Large intestine (tissue), 3 donors: Measurements from ENCODE around the gene PPP1R16B. TPM values are rescaled to one million over a fixed set of nuclear protein-coding genes. Genes with fewer than 3 reads are reported as not detected.
A peak's percentile ranks its signal among the peaks of the same experiment; 100 is the strongest.
"Not testable (repeated sequence)": the region's sequence is repeated elsewhere in the genome, so short reads cannot be mapped to it uniquely, and the experiment has no call there.

ENCODE experiments used
- DNase-seq, 2 donors: peaks; one replicate each; pipeline versions ENCODE4 v3.0.0 to v3.0.0-alpha.2; 2013
- H3K27ac ChIP-seq: one replicate; pipeline ENCODE4 v1.5.1; 2013; ENCODE audit warnings: low read length
- H3K27me3 ChIP-seq: 2 replicates; pipeline ENCODE4 v1.6.1; 2013; ENCODE audit warnings: low read length; ENCODE audit not compliant: control insufficient read depth, insufficient read depth
- H3K36me3 ChIP-seq: 2 replicates; pipeline ENCODE4 v1.6.1; 2013; ENCODE audit warnings: low read length; ENCODE audit not compliant: control insufficient read depth, insufficient read depth
- H3K4me1 ChIP-seq: one replicate; pipeline ENCODE4 v1.6.1; 2013; ENCODE audit warnings: low read length; ENCODE audit not compliant: control insufficient read depth, insufficient read depth
- H3K4me3 ChIP-seq: one replicate; pipeline ENCODE4 v1.5.1; 2013; ENCODE audit warnings: low read length
- H3K9me3 ChIP-seq: one replicate; pipeline ENCODE4 v1.6.1; 2013; ENCODE audit warnings: mild to moderate bottlenecking, low read depth, low read length, moderate library complexity; ENCODE audit not compliant: control insufficient read depth
- WGBS: methylation state at CpG from one replicate; pipeline ENCODE4 v1.1.5; 2013; ENCODE audit warnings: low lambda C conversion rate; ENCODE audit not compliant: insufficient coverage; 5-methylcytosine and 5-hydroxymethylcytosine counted together
- polyA plus RNA-seq: library from polyadenylated mRNA; unstranded; fragments of 120-200 nt; gene quantifications from one replicate; pipeline ENCODE4 v1.2.1, GENCODE V29; 2013

The PPP1R16B gene
- polyA plus RNA-seq, 1 donor = 3.5 TPM

DNA sequence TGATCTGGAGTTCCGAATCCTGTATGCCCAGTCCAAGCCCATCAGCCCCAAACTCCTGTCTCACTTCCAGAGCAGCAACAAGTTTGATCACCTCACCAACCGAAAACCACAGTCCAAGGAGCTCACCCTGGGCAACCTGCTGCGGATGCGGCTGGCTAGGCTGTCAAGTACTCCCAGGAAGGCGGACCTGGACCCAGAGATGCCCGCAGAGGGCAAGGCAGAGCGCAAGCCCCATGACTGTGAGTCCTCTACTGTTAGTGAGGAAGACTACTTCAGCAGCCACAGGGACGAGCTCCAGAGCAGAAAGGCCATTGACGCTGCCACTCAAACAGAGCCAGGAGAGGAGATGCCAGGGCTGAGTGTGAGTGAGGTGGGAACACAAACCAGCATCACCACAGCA is 146.1 kb downstream of the PPP1R16B start:
- H3K27ac ChIP-seq = no peak overlapping the region
- H3K4me1 ChIP-seq = no peaks in the 10 kb centered on the region
- H3K27me3 ChIP-seq = no peaks in the 10 kb centered on the region
- H3K36me3 ChIP-seq = peaks cover 13% of the 10 kb centered on the region
- no peaks in the 10 kb centered on the region for H3K9me3 ChIP-seq
- no CpG with 5 or more reads among the region's 9 CpGs for WGBS
- DNase-seq = no peak
- H3K4me3 ChIP-seq = no peak overlapping the region

DNA sequence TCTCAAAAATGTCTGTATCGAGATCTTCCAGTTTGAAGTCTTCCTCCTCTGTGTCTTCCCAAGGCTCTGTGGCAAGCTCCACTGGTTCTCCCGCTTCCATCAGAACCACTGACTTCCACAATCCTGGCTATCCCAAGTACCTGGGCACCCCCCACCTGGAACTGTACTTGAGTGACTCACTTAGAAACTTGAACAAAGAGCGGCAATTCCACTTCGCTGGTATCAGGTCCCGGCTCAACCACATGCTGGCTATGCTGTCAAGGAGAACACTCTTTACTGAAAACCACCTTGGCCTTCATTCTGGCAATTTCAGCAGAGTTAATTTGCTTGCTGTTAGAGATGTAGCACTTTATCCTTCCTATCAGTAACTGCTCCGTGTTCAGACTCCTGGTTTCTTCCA is 146.7 kb downstream of the PPP1R16B start:
- H3K4me3 ChIP-seq = no peak overlapping the region
- peaks cover 13% of the 10 kb centered on the region for H3K36me3 ChIP-seq
- DNase-seq = no peak
- 100% methylated on average over 1 of the region's 6 CpGs for WGBS
- no peaks in the 10 kb centered on the region for H3K9me3 ChIP-seq
- H3K27me3 ChIP-seq = no peaks in the 10 kb centered on the region
- H3K4me1 ChIP-seq = no peaks in the 10 kb centered on the region
- H3K27ac ChIP-seq = no peak overlapping the region

DNA sequence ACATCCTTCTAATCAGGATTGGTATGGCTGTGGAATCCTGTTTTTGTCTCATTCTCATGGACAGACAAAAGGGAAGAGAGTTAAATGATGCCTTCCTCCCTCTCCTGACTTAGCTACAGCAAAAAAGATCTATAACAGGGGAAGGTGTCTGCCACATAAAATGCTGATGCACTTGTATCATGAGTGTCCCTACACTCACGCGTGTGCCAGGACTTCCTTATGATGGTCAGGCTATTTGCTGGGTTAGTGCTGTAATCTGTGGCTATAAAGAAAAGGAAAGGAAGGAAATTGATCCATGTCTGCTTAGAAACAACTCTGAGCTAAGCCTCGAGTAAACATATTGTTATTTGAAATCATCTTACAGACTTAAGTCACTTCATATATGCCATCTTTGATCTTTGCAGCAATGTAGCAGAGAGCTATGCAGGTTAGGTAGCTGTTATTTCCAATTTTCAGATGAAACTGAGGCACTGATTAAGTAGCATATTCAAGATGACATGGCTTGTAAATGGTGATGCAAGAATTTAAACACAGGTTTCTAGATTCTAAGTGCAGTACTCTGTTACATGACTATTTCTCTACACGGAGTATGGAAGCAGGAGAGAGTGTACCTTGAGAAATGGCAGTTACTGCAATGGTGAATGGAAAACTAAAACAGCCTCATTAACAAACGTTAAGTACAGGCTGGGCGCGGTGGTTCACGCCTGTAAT is 148.3 kb downstream of the PPP1R16B start:
- Histone ChIP-seq H3K36me3 (peaks cover 7% of the 10 kb centered on the region), H3K27me3 (no peaks in the 10 kb centered on the region), H3K4me3 (no peak overlapping the region), H3K9me3 (no peaks in the 10 kb centered on the region), H3K27ac (no peak overlapping the region), H3K4me1 (no peaks in the 10 kb centered on the region)
- no CpG with 5 or more reads among the region's 8 CpGs for WGBS
- DNase-seq = no peak

DNA sequence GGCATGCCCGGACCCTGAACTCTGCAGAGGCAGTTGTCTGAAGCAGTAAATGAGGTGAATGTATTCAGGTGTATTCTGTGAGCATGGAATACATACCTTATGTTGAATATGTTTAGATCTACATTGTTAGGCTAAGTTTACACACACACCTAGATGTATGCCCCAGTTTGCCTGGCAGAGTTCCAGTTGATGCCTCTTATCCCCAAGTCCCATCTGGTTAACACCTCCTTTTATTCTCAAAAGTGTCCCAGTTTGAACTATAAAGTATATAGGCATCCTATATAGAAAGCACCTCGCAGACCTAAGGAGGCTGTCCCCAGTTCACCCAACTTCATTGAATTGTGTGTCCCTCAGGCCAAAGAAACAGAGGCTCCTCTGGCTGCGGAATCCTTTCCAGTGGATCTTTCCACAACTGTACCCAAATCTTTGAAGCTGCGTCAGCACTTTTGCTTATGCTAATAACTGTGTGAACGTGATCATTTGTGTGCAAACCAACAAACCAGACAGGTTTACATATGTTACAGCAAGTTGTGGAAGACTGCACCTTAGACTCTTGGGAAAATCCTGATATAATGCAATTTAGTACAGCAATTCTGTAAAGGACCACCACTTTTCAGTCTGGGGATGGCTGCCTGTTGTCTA is 151.9 kb downstream of the PPP1R16B start:
- peaks cover under 1% of the 10 kb centered on the region for H3K36me3 ChIP-seq
- DNase-seq = no peak
- no peaks in the 10 kb centered on the region for H3K9me3 ChIP-seq
- H3K4me3 ChIP-seq = no peak overlapping the region
- no CpG with 5 or more reads among the region's 5 CpGs for WGBS
- no peak overlapping the region for H3K27ac ChIP-seq
- H3K27me3 ChIP-seq = no peaks in the 10 kb centered on the region
- no peaks in the 10 kb centered on the region for H3K4me1 ChIP-seq

DNA sequence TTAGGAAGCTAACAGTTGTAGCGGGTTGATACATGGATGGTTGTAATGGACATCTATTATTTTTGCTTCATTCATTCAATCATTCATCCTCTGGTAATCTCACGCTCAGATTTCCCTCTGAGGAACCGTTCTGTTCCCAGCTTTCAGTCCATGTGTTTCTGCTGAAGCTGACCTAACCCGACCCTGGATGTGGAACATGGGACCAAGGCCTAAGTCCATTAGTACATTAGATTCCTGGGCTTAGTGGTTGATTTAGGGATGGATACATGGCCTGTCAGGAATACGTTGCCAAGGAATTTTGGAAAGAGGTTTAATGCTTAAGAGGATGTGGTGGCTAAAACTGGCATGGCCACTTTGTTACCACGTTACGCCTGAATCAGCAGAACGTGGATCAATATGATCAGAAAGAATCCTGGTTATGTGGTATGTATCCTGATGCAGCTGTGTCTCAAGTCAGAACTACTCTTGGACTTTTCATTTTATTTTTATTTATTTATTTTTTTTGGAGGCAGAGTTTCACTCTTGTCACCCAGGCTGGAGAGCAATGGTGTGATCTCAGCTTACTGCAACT is 152.5 kb downstream of the PPP1R16B start:
- Histone ChIP-seq H3K36me3 (no peaks in the 10 kb centered on the region), H3K27me3 (no peaks in the 10 kb centered on the region), H3K4me3 (no peak overlapping the region), H3K9me3 (no peaks in the 10 kb centered on the region), H3K4me1 (peaks cover 3% of the 10 kb centered on the region), H3K27ac (no peak overlapping the region)
- WGBS = 100% methylated on average over 2 of the region's 8 CpGs
- no peak for DNase-seq

DNA sequence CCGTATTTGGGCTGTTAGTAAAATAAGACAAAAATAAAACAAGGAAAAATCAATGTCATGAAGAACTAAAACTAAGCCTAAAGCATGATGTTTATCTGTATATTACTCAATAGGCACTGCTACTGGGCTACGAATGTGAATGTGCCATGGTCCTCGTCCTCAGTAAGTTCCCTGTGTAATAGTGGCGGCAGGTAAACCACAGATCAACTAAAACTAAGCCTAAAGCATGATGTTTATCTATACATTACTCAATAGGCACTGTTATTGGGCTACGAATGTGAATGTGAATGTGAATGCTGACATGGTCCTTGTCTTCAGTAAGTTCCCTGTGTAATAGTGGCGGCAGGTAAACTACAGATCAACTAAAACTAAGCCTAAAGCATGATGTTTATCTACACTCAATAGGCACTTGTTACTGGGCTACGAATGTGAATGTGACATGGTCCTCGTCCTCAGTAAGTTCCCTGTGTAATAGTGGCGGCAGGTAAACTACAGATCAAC is 154.7 kb downstream of the PPP1R16B start:
- WGBS = 100% methylated on average over 1 of the region's 9 CpGs
- DNase-seq, H3K36me3 ChIP-seq, H3K4me1 ChIP-seq, H3K27me3 ChIP-seq, H3K27ac ChIP-seq, H3K4me3 ChIP-seq, H3K9me3 ChIP-seq: not testable (repeated sequence)

DNA sequence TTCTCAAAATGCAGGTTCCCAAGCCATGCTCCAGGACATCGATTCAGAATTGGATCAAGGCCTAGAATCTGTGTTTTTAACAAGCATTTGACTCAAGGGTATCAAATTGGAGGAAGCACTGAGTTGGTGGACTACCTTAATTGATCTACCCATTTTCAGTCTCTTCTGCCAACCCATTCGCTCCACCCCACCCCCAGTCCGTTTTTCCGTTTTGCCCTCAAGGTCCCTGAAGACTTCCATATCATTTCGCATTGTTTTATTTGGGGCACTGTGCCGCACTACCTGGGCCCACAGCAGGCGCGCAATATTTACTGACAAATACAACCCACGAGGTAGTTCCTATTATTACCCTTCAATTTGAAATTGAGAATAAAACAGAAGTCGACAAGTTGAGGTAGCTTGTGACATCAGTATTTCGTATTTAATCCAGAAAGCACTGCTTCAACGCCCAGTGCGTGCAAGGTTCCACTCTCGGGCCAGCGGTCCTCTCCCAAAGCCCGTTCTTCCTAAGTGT is 156.1 kb downstream of the PPP1R16B start:
- Histone ChIP-seq H3K4me1 (peaks cover 3% of the 10 kb centered on the region), H3K27me3 (no peaks in the 10 kb centered on the region), H3K36me3 (peaks cover 2% of the 10 kb centered on the region), H3K27ac (peak overlapping the region; percentile 69), H3K9me3 (no peaks in the 10 kb centered on the region), H3K4me3 (peak overlapping the region; percentile 80)
- DNase-seq = no peak
- WGBS = no CpG with 5 or more reads among the region's 16 CpGs

DNA sequence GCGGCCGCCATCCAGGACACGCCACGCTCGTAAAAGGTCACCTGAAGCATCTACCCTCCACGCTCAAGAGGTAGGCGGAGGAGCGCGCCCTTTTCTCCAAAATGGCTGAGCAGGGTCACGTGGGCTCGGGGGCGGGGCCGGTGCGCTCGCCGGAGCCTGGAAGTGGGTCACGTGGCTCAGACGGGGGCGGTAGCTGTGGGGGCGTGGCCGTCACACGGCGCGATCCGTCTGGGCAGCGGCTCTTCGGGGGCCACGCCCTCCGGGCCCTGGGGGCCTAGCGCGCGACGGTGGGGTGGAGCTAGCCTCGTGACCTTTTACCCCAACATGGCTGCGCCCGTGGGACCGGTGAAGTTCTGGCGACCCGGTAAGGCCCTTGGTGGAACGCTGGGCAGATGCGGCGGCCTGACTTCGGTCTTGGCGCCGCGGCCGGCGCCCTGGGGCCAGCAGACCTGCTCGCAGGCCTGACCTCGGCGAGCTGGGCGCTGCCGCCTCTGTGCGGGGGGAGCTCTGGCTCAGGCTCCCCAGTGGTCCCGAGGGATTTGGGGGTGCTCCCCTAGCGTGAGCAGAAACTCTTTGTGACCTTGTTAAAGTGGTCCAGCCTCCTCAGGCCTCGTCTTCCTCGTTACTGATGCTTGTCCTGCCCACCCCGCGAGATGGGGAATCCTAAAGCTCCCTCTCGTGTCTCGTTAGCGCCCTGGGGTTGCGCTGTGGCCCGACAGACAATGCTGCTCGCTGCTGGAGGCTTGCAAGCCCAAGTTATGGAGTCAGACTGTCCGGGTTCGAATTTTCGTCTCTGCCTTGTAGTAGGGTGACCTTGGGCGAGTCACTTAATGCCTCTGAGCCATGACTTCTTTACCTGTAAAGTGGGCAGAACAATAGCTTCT is 156.8 kb downstream of the PPP1R16B start, which contains the start of gene DHX35:
TSS of gene DHX35 (plus strand) at position 301 of the 884 bp plus-strand sequence. CDS start at position 325, 24 bp downstream.
- H3K36me3 ChIP-seq = peaks cover 2% of the 10 kb centered on the region
- peak; percentile 99 for DNase-seq
- peak within 1 kb of the TSS; percentile 80 for H3K4me3 ChIP-seq
- H3K9me3 ChIP-seq = no peaks in the 10 kb centered on the region
- H3K27me3 ChIP-seq = no peaks in the 10 kb centered on the region
- peak within 1 kb of the TSS; percentile 86 for H3K27ac ChIP-seq
- WGBS = no CpG with 5 or more reads among the region's 70 CpGs
- peaks cover 3% of the 10 kb centered on the region for H3K4me1 ChIP-seq

DNA sequence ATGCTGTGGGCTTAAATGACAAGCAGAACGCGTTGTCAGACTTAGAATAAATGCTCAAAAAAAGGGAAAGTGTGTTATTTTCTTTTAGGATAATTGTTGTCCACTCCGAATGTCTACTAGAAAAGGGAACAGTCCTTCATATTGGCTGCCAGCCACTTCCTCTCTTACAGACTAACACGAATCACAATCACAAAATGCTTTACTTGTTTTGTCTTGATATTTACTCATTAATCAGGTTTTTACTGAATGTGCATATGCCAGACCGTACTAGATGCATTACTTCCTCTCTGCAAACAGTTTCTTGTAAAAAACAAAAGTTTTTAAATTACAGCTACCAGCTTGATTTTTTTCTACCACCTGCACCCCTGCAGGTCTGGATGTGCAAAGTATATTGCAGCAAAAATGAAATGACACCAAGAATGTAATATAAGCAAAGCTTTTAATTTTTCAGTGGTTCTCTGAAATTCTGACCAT is 157.5 kb downstream of the PPP1R16B start:
- peak overlapping the region; percentile 80 for H3K4me3 ChIP-seq
- 0% methylated on average over 2 of the region's 5 CpGs for WGBS

DNA sequence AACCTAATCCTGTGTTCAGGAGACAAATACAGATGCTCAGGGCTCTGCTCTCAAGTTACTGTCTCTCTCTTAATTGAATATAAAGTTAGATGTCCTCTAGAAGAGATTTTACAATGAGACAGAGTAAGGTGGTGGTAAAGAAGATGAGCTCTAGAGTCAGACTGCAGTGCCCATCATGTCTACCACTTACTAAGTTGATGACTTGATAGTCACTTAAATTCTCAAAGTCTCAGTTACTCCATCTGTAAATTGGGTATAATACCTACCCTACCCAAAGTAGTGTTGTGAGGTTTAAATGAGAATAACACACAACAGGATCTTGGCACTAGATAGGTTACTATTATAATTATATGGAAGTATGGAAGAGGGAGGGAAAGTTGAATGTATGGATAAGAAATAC is 158.2 kb downstream of the PPP1R16B start:
- Histone ChIP-seq H3K4me3 (no peak overlapping the region), H3K4me1 (peaks cover 9% of the 10 kb centered on the region), H3K27ac (no peak overlapping the region), H3K27me3 (no peaks in the 10 kb centered on the region), H3K36me3 (peaks cover 2% of the 10 kb centered on the region), H3K9me3 (no peaks in the 10 kb centered on the region)
- no peak for DNase-seq

More for the DNA sequence above, 157.5 kb downstream of the PPP1R16B start:
- no peaks in the 10 kb centered on the region for H3K27me3 ChIP-seq
- H3K4me1 ChIP-seq = peaks cover 3% of the 10 kb centered on the region
- H3K9me3 ChIP-seq = no peaks in the 10 kb centered on the region
- peak overlapping the region; percentile 86 for H3K27ac ChIP-seq
- no peak for DNase-seq
- peaks cover 2% of the 10 kb centered on the region for H3K36me3 ChIP-seq
